Inferior parietal cortex (tissue), 1 donor: Measurements from ENCODE around the gene MVP.
"Not testable (repeated sequence)": the region's sequence is repeated elsewhere in the genome, so short reads cannot be mapped to it uniquely, and the experiment has no call there.

Experiments used
- DNase-seq: peaks from one replicate; pipeline ENCODE4 v3.0.0-alpha.2; 2016; ENCODE audit errors: extremely low spot score

The MVP gene

GRCh38 chr16:29842732-29843346 is 22.6 kb downstream of the MVP start:
- DNase-seq: no peak

GRCh38 chr16:29843931-29844330 is 23.7 kb downstream of the MVP start:
- no peak for DNase-seq

- no peak for DNase-seq
Measured at GRCh38 chr16:29844575-29845331, 24.5 kb downstream of the MVP start.

- no peak for DNase-seq
Measured at GRCh38 chr16:29845656-29846055, 25.4 kb downstream of the MVP start.

- DNase-seq: peak; percentile 56
Measured at GRCh38 chr16:29848420-29849297, 28.4 kb downstream of the MVP start.

GRCh38 chr16:29849505-29849904 is 29.2 kb downstream of the MVP start:
- DNase-seq: no peak

GRCh38 chr16:29850998-29851397 is 30.7 kb downstream of the MVP start:
- no peak for DNase-seq

GRCh38 chr16:29852654-29853053 is 32.4 kb downstream of the MVP start:
- no peak for DNase-seq

- DNase-seq: no peak
Measured at GRCh38 chr16:29854520-29855100, 34.3 kb downstream of the MVP start.

- no peak for DNase-seq
Measured at GRCh38 chr16:29857133-29857760, 37.0 kb downstream of the MVP start.

GRCh38 chr16:29858149-29858849 is 38.0 kb downstream of the MVP start:
- no peak for DNase-seq

GRCh38 chr16:29858974-29859373 is 38.7 kb downstream of the MVP start:
- no peak for DNase-seq

GRCh38 chr16:29860218-29860617 is 40.0 kb downstream of the MVP start:
- DNase-seq: no peak

- DNase-seq: no peak
Measured at GRCh38 chr16:29862383-29862883, 42.2 kb downstream of the MVP start.

GRCh38 chr16:29862884-29863668 is 42.8 kb downstream of the MVP start, which contains the start of gene CDIPT:
Gene CDIPT, minus strand, starts transcription at chr16:29863226. Its CDS starts 369 bp downstream, at chr16:29862857.
- peak; percentile 98 for DNase-seq

GRCh38 chr16:29863669-29863984 is 43.4 kb downstream of the MVP start:
- DNase-seq: no peak

- DNase-seq: no peak
Measured at GRCh38 chr16:29864205-29864604, 43.9 kb downstream of the MVP start.

- no peak for DNase-seq
Measured at GRCh38 chr16:29868396-29869009, 48.2 kb downstream of the MVP start.

- not testable (repeated sequence) for DNase-seq
Measured at GRCh38 chr16:29869067-29869466, 48.8 kb downstream of the MVP start.
